Right kidney (tissue), 9 donors: ENCODE results near the gene SLC7A8.
"Not testable (repeated sequence)": the region's sequence is repeated elsewhere in the genome, so short reads cannot be mapped to it uniquely, and the experiment has no call there.

ENCODE experiments used
- DNase-seq: peaks from one replicate; pipeline ENCODE4 v3.0.0-alpha.2; 2016
- long read RNA-seq, 8 donors: transcript quantifications; one replicate each; lab custom pipeline, GENCODE V29; 2026

The SLC7A8 gene
- long read RNA-seq, donor 1, full-length matches to known transcripts: 11 of 30 reads
- long read RNA-seq, donor 1, partial matches to known transcripts: 19 of 30 reads
- long read RNA-seq, donor 1, other reads (novel, unspliced or antisense): 0 of 30 reads
- long read RNA-seq, donor 2, full-length matches to known transcripts: 8 of 8 reads
- long read RNA-seq, donor 2, partial matches to known transcripts: 0 of 8 reads
- long read RNA-seq, donor 2, other reads (novel, unspliced or antisense): 0 of 8 reads
- long read RNA-seq, donor 3, full-length matches to known transcripts: 12 of 18 reads
- long read RNA-seq, donor 3, partial matches to known transcripts: 6 of 18 reads
- long read RNA-seq, donor 3, other reads (novel, unspliced or antisense): 0 of 18 reads
- long read RNA-seq, donor 4, full-length matches to known transcripts: 23 of 47 reads
- long read RNA-seq, donor 4, partial matches to known transcripts: 24 of 47 reads
- long read RNA-seq, donor 4, other reads (novel, unspliced or antisense): 0 of 47 reads
- long read RNA-seq, donor 5, full-length matches to known transcripts: 14 of 19 reads
- long read RNA-seq, donor 5, partial matches to known transcripts: 5 of 19 reads
- long read RNA-seq, donor 5, other reads (novel, unspliced or antisense): 0 of 19 reads
- long read RNA-seq, donor 6, full-length matches to known transcripts: 37 of 172 reads
- long read RNA-seq, donor 6, partial matches to known transcripts: 135 of 172 reads
- long read RNA-seq, donor 6, other reads (novel, unspliced or antisense): 0 of 172 reads
- long read RNA-seq, donor 7: 0 reads
- long read RNA-seq, donor 8, full-length matches to known transcripts: 19 of 52 reads
- long read RNA-seq, donor 8, partial matches to known transcripts: 33 of 52 reads
- long read RNA-seq, donor 8, other reads (novel, unspliced or antisense): 0 of 52 reads

DNA sequence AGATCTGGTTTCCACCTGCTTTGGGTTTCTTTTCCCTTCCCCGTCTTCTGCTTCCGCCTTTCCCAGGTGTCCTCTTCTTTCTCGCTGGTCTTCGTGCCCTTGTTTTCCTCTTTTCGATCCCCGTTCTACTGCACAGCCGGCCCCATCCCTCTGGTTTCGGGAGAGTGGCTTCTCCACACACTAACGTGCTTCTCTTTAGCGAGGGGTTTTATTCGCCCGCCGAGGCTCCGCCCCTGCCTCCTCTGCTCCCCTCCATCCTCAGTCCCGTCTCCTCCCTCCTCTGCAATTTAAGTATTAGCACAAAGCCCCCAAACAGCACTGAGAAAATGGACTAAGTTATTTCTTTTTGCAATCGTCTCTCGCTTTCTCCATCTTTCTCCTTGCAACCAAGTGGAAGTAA lies at the start of gene SLC7A8:
TSS of gene SLC7A8 (minus strand) at position 182 of the 400 bp plus-strand sequence. CDS start 746 bp downstream, outside the sequence.
- DNase-seq: peak; percentile 73

DNA sequence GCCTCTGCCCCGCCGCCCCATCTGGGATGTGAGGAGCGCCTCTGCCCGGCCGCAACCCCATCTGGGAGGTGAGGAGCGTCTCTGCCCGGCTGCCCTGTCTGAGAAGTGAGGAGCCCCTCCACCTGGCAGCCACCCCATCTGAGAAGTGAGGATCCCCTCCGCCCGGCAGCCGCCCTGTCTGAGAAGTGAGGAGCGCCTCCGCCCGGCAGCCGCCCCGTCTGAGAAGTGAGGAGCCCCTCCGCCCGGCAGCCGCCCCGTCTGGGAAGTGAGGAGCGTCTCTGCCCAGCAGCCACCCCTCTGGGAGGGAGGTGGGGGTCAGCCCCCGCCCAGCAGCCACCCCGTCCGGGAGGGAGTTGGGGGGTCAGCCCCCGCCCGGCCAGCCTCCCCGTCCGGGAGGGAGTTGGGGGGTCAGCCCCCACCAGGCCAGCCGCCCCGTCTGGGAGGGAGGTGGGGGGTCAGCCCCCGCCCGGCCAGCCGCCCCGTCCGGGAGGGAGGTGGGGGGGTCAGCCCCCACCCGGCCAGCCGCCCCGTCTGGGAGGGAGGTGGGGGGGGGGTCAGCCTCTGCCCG lies 48.9 kb upstream of the SLC7A8 start:
- DNase-seq: not testable (repeated sequence)

DNA sequence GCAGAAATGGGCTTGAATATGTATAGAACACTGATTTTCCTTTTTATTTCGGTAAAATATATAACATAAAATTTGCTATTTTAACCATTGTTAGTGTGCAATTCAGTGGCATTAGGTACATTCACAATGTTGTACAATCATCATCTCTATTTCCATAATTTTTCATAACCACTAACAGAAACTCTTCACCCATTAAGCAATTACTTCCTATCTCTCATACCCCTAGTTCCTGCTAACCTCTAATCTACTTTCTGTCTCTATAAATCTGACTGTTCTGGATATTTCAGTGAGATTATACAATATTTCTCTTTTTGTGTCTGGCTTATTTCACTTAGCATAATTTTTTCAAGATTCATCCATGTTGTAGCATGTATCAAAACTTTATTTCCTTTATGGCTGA lies 45.4 kb upstream of the SLC7A8 start:
- DNase-seq: no peak

DNA sequence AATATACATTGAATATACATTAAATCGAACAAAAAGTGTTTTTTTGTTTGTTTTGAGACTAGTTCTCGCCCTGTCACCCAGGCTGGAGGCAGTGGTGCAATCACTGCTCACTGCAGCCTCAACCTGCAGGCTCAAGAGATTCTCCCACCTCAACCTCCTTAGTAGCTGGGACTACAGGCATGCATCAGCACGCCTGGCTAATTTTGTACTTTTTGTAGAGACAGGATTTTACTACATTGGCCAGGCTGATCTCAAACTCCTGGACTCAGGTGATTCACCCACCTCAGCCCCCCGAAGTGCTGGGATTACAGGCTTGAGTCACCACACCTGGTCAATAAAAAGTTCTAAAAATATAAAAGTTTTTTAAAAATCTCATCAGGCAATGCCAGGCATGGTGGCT lies 44.1 kb upstream of the SLC7A8 start:
- no peak for DNase-seq

DNA sequence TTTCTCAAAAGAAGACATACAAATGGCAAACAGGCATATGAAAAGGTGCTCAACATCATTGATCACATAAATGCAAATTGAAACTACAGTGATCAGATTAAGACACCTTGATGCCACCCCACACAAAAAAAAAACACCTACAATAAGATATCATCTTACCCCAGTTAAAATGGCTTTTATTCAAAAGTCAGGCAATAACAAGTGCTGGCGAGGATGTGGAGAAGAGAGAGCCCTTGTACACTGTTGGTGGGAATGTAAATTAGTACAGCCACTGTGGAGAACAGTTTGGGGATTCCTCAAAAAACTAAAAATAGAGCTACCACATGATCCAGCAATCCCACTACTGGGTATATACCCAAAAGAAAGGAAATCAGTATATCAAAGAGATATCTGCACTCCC lies 41.5 kb upstream of the SLC7A8 start:
- not testable (repeated sequence) for DNase-seq

DNA sequence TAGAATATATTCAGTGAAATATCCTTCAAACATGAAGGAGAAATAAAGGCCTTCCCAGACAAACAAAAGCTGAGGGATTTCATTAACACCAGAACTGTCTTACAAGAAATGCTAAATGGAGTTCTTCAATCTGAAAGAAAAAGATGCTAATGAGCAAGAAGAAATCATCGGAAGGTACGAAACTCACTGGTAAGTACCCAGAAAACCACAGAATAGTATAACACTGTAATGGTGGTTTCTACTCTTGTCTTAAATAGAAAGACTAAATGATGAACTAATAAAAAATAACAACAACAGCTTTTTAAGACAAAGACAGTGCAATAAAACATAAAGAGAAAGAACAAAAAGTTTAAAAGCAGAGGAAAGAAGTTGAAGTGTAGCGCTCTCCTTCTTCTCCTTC lies 35.6 kb upstream of the SLC7A8 start:
- DNase-seq: no peak

DNA sequence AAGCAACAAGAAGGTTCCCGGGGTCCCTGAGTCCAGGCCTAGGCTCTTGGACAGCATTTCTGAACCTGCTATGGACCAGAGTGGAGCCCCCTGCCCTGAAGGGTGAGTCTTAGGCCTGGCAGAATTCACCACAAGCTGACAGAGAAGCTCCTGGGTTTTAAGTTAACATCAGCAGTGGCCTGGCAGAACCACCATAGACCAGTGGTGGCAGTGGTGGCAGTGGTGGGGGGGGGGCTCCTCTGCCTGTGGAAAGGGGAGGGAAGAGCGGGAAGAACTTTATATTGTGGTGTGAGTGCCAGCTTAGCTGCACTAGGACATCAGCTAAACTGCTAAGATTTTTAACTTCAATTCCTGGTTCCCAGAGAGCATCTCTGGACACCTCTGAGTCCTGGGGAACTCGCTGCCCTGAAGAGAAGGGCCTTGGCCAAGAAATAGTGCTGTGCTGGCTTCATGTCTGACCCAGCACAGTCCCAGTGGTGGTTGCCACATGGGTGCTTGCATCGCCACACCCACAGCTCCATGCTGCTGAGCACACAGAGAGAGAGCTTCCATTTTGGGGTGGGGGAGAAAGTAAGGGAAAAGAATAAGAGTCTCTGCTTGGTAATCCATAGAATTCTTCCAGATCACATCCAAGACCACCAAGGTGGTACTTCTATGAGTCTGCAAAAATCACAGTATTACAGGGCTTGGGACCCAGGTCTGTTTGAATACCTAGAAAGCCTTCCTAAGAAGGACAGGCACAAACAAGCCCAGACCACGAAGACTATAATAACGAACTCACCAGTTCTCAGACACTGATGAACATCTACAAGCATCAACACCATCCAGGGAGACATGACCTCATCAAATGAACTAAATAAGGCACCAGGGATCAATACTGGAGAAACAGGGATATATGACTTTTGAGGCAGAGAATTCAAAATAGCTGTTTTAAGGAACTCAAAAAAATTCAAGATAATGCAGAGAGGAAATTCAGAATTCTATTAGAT lies 33.9 kb upstream of the SLC7A8 start:
- no peak for DNase-seq

DNA sequence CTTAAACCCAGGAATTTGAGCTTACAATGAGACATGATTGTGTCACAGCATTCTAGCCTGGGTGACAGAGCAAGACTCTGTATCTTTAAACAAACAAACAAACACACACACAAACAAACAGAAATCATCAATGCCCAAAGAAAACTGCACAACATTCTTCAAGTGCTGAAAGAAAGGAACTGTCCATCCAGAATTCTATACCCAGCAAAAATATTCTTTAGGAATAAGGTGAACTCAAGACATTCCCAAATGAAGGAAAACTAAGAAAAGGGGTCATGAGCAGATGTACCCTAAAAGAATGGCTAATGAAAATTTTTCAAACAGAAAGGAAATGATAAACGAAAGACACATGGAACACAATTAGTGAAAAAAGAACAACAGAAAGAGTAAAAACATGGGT lies 32.0 kb upstream of the SLC7A8 start:
- DNase-seq: no peak

DNA sequence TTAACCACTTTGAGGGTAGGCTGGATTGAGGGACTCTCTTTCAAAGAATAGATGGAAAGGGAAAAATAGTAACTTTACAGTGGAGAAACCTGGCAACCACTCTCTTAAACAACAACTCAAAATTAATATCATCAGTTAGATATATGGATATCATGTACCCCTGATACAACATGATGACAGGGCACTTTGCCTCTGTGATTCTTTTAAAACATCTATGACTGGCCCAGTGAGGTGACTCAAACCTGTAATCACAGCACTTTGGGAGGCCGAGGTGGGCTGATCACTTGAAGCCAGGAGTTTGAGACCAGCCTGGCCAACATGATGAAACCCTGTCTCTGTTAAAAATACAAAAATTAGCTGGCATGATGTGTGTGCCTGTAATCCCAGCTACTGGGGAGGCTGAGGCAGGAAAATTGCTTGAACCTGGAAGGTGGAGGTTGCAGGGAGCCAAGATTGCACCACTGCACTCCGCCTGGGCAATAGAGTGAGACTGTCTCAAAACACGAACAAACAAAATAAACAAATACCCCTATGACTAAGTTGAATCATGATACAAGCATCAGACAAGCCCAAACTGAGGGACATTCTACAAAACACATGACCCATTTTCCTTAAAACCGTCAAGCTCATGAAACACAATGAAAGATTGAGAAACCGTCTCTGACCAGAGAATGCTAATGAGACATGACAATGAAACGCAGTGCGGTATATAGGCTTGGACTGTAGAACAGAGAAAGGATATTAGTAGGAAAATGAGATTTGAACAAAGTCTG lies 26.4 kb upstream of the SLC7A8 start:
- no peak for DNase-seq

DNA sequence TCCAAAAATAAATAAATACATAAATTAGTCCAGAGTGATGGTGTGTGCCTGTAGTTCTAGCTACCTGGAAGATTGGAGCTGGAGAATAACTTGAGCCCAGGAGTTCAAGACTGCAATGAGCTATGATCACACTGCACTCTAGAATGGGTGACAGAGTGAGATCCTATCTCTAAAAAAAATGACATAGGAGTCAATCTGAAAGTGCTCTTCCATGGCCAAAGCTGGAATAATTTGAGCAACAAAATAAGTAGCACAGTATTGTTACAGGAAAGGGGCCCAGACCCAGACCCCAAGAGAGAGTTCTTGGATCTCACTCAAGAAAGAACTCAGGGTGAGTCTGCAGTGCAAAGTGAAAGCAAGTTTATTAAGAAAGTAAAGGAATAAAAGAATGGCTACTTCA lies 24.9 kb upstream of the SLC7A8 start:
- DNase-seq: no peak

DNA sequence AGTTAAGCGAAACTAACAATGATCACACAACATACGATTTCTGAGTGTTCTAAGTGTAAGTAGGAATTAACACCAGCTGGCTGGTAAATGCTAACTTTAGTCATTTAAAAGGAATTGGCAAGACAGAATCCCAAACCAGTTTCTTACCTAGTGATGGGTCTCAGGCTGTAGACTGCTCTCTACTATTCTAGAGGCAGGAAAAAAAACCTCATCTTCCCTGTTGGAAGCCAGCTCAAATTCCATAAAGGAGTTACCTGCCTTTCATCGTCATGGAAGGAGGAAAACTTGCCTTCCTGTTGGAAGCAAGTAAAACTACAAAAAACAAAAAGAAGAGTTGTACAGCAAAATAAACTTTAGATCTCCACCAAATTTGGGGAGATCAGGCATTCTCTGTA lies 23.7 kb upstream of the SLC7A8 start:
- no peak for DNase-seq

DNA sequence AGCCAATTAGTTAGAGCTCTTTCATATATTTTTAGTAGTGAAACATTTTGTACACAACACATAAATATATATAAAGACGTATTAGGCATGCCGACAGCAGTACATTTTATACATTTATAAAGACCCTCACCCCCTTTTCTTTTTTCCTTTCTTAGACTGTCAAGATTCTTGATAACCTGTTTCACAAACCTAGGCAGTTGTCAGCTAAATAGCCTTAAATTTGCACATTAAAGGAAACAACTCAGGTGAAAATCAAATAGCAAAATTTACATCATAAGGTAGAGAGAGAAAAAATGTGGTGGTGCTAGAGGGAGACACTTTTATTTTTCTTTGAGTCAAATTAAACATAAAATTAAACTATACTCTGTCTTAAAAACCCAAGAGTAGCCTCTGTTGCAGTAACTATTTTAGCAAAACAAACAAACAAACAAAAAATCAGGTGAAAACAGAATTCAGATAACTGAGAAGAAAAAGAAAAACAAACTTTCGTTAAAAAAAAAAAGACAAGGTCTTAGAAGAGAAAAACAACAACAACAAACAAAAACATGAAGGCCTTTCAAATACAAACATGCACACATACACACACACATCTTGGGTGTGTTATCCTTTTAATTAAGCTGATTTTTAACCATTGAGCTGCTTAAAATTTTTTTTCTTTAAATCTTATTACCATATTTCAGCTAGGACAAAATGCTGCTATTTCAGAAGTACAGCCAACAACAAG lies 23.1 kb upstream of the SLC7A8 start:
- DNase-seq: no peak

DNA sequence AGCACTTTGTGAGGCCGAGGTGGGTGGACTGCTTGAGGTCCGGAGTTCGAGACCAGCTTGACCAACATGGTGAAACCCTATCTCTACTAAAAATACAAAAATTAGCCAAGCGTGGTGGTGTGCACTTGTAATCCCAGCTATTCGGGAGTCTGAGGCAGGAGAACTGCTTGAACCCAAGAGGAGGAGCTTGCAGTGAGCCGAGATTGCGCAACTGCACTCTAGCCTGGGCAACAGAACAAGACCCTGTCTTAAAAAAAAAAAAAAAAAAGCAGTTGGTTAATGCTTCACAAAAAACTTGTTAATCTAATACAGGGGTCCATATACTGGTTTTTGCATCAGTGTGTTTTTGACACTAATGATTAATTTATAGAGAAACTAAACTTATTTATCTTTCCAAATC lies 18.5 kb upstream of the SLC7A8 start:
- no peak for DNase-seq

DNA sequence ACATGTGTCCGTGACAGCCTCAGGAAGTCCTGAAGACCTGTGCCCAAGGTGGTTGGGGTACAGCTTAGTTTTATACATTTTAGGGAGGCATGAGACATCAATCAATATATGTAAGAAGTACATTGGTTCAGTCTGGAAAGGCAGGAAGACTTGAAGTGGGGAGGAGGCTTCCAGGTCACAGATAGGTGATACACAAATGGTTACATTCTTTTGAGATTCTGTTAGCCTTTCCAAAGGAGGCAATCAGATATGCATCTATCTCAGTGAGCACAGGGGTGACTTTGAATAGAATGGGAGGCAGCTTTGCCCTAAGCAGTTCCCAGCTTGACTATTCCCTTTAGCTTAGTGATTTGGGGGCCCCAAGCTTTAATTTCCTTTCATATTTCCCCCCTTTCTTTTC lies 15.7 kb upstream of the SLC7A8 start:
- DNase-seq: not testable (repeated sequence)

DNA sequence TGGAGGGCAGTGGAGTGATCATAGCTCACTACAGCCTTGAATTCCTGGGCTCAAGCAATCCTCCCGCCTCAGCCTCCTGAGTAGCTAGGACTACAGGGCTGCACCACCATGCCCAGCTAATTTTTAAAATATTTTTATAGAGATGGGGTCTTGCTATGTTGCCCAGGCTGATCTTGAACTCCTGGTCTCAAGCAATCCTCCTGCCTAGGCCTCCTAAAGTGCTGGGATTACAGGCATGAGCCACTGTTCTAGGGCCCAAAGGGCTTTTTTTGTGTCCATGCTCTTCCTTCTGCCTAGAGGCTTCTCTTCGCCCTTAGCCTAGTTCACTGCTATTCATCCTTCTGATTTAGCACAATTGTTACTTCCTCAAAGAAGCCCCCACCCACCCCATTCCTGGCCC lies 13.0 kb upstream of the SLC7A8 start:
- DNase-seq: not testable (repeated sequence)

DNA sequence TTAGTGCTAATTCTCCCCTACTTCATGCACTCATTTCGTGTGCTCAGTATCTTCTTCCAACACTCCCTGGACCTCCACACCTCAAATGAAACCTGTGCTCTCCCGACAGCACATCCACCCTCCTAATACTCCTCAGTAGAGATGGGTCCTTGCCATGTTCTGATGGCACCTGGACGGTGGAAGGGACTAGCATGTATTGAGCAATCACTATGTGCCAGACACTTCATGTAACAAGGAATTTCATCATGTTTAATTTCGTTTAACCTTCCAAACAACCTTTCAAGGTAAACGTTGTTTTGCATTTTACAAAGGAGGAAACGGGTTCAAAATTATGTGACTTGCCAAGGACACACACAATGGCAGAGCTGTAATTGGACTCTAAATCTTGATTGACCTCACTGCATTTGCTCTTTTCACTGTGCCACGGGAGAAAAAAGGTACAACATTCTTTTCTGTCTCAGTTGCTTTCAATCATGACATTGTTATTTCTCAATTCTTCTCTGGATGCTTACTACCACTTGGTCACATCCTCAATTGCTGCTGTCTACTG lies 12.2 kb upstream of the SLC7A8 start:
- no peak for DNase-seq

DNA sequence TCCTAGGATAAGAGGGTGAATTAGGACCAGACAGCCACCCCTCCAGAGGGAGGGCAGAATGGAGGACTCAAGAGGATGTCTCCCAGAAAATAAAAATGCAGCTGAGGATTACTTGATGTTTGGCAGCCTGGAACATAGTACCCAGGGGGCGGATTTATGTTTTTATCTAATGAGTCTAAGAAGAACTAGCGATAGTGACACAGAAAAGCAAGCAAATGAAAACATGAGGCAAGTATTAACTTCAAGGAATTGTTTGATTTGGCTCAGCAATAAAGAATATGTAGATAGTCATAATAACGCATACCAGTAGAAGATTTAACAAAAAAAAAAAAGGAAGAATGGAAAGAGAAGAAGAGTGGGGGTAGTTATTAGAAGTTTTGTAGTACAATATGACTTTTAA lies 10.0 kb upstream of the SLC7A8 start:
- no peak for DNase-seq

DNA sequence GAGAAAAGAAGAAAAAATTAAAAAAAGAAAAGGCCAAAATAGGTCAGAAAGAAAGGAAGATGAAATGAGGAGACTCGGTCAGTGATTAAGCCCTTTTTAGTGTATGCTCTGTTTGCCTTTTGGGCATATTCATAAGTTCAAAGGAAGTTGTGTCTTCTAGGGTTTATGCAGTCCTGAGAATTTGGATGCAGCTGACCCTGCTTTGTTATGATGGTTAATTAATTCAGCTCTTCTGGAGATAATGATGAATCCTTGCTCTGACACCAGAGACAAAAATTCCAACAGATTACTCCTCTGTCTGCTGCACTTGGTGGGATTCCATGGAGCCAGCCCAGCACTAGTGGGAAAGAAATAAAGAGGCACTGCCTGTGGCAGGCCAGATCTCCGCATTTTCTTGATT lies 4.5 kb upstream of the SLC7A8 start:
- no peak for DNase-seq

DNA sequence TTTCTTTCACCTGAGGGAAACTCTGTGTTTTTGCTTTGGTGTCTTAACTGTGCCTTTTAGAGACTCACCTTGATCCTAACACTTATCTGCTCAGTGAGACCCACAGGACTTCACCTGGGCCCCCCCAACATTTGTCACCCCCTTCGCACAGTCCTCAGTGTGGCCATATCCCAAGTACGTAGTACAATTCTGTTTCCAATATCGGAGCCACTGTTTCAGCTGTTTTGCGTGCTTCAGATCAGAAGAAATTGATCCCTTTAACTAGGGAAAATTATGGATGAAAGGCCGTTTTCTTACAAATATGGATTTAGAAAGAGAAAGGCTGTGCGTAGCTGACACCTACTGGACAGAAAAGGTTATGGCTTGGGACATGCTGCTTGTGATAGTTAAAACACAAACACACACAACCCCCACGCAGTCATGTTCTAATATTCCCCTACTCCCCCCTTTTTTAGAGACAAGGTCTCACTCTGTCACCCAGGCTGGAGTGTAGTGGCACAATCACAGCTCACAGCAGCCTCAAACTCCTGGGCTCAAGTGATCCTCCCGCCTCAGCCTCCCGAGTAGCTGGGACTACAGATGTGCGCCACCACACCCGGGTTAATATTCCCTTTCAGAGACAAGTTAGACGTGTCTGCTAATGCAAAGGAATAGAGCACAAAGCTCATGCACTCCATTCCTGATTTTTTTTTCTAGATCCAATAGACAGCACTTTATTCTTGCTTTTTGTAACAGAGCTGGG lies 3.6 kb upstream of the SLC7A8 start:
- peak; percentile 58 for DNase-seq
